ENCODE measurements around the gene PRKG1. TPM values are rescaled to one million over a fixed set of nuclear protein-coding genes. Genes with fewer than 3 reads are reported as not detected.

PRKG1 gene
- total RNA-seq, 1 donor from 2014 or later = 4.6 TPM

DNA sequence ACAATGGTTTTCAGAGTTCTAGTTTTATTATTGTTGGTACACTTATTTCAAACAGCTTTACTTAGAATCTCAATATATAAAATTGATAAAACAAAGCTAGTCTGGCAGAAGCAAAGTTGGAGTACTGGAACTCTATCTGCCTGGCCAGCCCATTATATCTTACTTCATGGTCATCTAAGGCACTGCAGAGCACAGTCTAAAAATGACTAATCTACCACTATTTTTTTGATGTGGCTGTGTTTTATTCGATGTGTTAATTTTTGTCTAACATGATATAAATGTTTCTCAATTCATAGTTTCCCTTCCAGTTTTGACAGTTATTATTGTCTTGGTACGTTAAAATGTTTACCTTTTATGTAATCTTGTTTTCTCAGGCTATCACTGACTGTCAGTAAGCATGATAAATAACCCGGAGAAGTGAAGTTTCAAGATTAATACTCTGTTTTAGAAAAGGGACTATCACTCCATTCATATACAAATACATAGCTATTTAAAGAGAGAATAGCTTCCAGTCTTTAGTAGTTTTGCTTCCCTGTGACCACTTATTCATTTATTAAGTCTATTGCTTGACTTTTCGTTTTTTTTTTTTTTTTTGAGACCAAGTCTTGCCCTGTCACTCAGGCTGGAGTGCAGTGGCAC is 685.7 kb downstream of the PRKG1 start:
- DNase-seq (ENCODE audit: low spot score, unreplicated experiment) = no peak
- H3K27ac Mint-ChIP-seq = peak overlapping the region; percentile 62
- no peaks in the 10 kb centered on the region for H3K36me3 Mint-ChIP-seq (ENCODE audit: insufficient read depth)
- TF ChIP-seq CTCF (IDR thresholded peaks at IDR 0.05; ENCODE audit: unreplicated experiment) = no peak
- no peaks in the 10 kb centered on the region for H3K9me3 Mint-ChIP-seq (ENCODE audit: low read depth)
- peaks cover 14% of the 10 kb centered on the region for H3K4me1 Mint-ChIP-seq (ENCODE audit: low read depth)
- no peaks in the 10 kb centered on the region for H3K27me3 Mint-ChIP-seq
- no peak overlapping the region for H3K4me3 Mint-ChIP-seq (ENCODE audit: low read depth)

DNA sequence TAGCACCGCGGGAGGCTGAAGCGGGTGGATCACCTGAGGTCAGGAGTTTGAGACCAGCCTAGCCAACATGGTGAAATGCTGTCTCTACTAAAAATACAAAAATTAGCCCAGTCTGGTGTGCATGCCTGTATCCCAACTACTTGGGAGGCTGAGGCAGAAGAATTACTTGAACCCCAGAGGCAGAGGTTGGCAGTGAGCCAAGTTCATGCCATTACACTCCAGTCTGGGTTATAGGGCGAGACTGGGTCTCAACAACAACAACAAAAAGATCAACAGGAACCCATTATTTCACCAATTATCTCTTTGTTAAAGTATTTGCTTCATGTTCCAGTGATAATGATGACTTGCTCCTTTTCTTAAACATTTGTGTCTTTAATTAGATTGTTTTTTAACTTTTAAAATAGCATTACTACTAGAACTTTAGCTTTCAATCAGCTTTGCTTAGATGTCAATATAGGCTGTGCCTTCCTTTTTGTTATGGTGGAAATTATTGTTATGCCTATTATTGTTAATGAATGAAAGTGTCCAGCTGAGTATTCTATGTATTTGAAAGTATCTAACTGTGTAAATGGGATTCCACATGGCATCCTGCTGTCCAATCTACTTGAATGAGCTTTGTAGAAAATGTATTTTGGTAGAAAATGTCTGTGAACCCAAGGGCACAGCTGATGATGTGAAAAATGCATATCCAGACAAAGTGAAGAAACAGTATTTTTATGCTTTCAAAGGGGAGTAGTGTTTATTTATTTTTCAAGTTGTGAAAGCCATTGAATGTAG is 686.8 kb downstream of the PRKG1 start:
- TF ChIP-seq CTCF (IDR thresholded peaks at IDR 0.05; ENCODE audit: unreplicated experiment) = no peak
- H3K27me3 Mint-ChIP-seq = no peaks in the 10 kb centered on the region
- H3K9me3 Mint-ChIP-seq (ENCODE audit: low read depth) = no peaks in the 10 kb centered on the region
- no peak overlapping the region for H3K27ac Mint-ChIP-seq
- H3K36me3 Mint-ChIP-seq (ENCODE audit: insufficient read depth) = no peaks in the 10 kb centered on the region
- H3K4me3 Mint-ChIP-seq (ENCODE audit: low read depth) = no peak overlapping the region
- DNase-seq (ENCODE audit: low spot score, unreplicated experiment) = no peak
- peaks cover 11% of the 10 kb centered on the region for H3K4me1 Mint-ChIP-seq (ENCODE audit: low read depth)

GRCh38 chr10:51763746-51764145 is 689.5 kb downstream of the PRKG1 start:
- Mint-ChIP-seq H3K36me3 (ENCODE audit: insufficient read depth) (peaks cover 2% of the 10 kb centered on the region), H3K27me3 (no peaks in the 10 kb centered on the region), H3K27ac (no peak overlapping the region), H3K4me1 (ENCODE audit: low read depth) (peaks cover 11% of the 10 kb centered on the region), H3K4me3 (ENCODE audit: low read depth) (no peak overlapping the region), H3K9me3 (ENCODE audit: low read depth) (peaks cover 11% of the 10 kb centered on the region)
- DNase-seq (ENCODE audit: low spot score, unreplicated experiment) = no peak
- TF ChIP-seq CTCF (IDR thresholded peaks at IDR 0.05; ENCODE audit: unreplicated experiment) = no peak

DNA sequence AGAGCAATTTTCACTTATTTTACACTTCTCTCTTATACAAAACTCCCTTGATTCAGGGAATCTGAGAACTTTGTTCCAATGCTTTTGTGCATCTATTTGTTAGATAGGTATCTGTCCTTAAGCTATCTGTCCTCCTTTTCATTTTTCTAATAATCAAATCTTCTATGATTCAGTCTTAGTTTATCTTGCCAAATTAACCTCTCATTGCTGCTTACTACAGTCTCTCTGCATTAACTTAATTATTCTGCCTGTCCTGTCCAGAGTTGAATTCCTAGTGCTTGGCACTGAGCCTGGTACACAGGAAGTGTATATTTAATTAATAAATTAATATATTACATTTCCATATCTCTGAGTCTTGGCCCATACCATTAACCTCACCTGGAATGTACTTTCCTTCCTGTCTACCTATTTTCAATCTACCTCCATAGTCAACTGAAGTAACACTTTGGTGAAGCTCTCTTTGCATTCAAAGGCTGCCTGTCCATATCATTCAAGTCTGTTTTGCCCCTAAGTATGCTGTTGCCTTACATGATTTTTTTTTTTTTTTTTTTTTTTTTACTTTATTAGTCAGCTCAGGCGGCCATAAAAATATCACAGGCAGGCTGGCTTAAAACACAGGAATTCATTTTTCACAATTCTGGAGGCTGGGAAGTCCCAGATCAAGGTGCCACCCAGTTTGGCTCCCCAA is 691.1 kb downstream of the PRKG1 start:
- peaks cover 2% of the 10 kb centered on the region for H3K36me3 Mint-ChIP-seq (ENCODE audit: insufficient read depth)
- no peaks in the 10 kb centered on the region for H3K27me3 Mint-ChIP-seq
- H3K4me3 Mint-ChIP-seq (ENCODE audit: low read depth) = no peak overlapping the region
- no peak for TF ChIP-seq CTCF (IDR thresholded peaks at IDR 0.05; ENCODE audit: unreplicated experiment)
- H3K27ac Mint-ChIP-seq = no peak overlapping the region
- H3K9me3 Mint-ChIP-seq (ENCODE audit: low read depth) = peaks cover 11% of the 10 kb centered on the region
- DNase-seq (ENCODE audit: low spot score, unreplicated experiment) = no peak
- H3K4me1 Mint-ChIP-seq (ENCODE audit: low read depth) = peaks cover 4% of the 10 kb centered on the region

- no peak for TF ChIP-seq CTCF (IDR thresholded peaks at IDR 0.05; ENCODE audit: unreplicated experiment)
- peaks cover 11% of the 10 kb centered on the region for H3K9me3 Mint-ChIP-seq (ENCODE audit: low read depth)
- H3K4me3 Mint-ChIP-seq (ENCODE audit: low read depth) = no peak overlapping the region
- peaks cover 4% of the 10 kb centered on the region for H3K4me1 Mint-ChIP-seq (ENCODE audit: low read depth)
- no peak overlapping the region for H3K27ac Mint-ChIP-seq
- H3K27me3 Mint-ChIP-seq = no peaks in the 10 kb centered on the region
- peaks cover 2% of the 10 kb centered on the region for H3K36me3 Mint-ChIP-seq (ENCODE audit: insufficient read depth)
- DNase-seq (ENCODE audit: low spot score, unreplicated experiment) = no peak
Measured at GRCh38 chr10:51766423-51767102, 692.3 kb downstream of the PRKG1 start.

All from progenitor cell of endocrine pancreas (in vitro differentiated cells).